PC-3 (cell line): ENCODE results near the gene NASP. TPM values are rescaled to one million over a fixed set of nuclear protein-coding genes. Genes with fewer than 3 reads are reported as not detected.

Source experiments
- ATAC-seq: fragments of 200-7000 bp; cut with Tn5 transposase; 2 replicates; pipeline ENCODE4 v1.9.1; 2020; ENCODE audit warnings: mild to moderate bottlenecking, moderate library complexity
- BruUV-seq: library from RNA; stranded (reverse); fragments of 400-500 nt; replicated peaks from 2 replicates; lab custom pipeline; 2021; lab: Mats Ljungman, UMichigan
- CTCF ChIA-PET: fragments of 300-600 bp; sonication (Branson Sonifier 250); formaldehyde crosslinking; loops from one replicate; lab custom pipeline; 2022; ENCODE audit warnings: antibody characterized with exemption; lab: Charles Lee
- POLR2A ChIA-PET: fragments of 300-600 bp; sonication (Branson Sonifier 250); formaldehyde crosslinking; loops from one replicate; lab custom pipeline; 2022; ENCODE audit warnings: antibody characterized with exemption; ENCODE audit not compliant: unreplicated experiment; lab: Charles Lee
- DNase-seq: peaks from one replicate; pipeline ENCODE4 v3.0.0-alpha.2; 2015
- H2AFZ ChIP-seq: fragments of 300-600 bp; sonication (generic); 2 replicates; pipeline ENCODE4 v1.6.0; 2016; ENCODE audit warnings: antibody characterized with exemption, low read length
- H3F3A ChIP-seq: fragments of 300-600 bp; sonication (generic); one replicate; pipeline ENCODE4 v1.6.0; 2017; ENCODE audit warnings: antibody characterized with exemption, low read length, control low read depth, mild to moderate bottlenecking; ENCODE audit not compliant: unreplicated experiment
- H3K27ac ChIP-seq: fragments of 300-600 bp; sonication (generic); 2 replicates; pipeline ENCODE4 v1.5.1; 2016; ENCODE audit warnings: mild to moderate bottlenecking, low read length
- H3K27me3 ChIP-seq: fragments of 300-600 bp; sonication (generic); 2 replicates; pipeline ENCODE4 v1.6.1; 2016; ENCODE audit warnings: low read length, mixed read lengths
- H3K36me3 ChIP-seq: fragments of 300-600 bp; sonication (generic); 2 replicates; pipeline ENCODE4 v1.6.1; 2016; ENCODE audit warnings: low read depth, mixed run types, low read length, mixed read lengths
- H3K4me1 ChIP-seq: fragments of 300-600 bp; sonication (generic); 2 replicates; pipeline ENCODE4 v1.5.1; 2016; ENCODE audit warnings: low read length; ENCODE audit not compliant: insufficient read depth
- H3K4me2 ChIP-seq: fragments of 300-600 bp; sonication (generic); 2 replicates; pipeline ENCODE4 v1.6.0; 2016; ENCODE audit warnings: low read length
- H3K4me3 ChIP-seq: fragments of 300-600 bp; sonication (generic); 2 replicates; pipeline ENCODE4 v1.5.1; 2016; ENCODE audit warnings: mild to moderate bottlenecking, low read length, mixed read lengths
- H3K79me2 ChIP-seq: fragments of 300-600 bp; sonication (generic); 2 replicates; pipeline ENCODE4 v1.6.1; 2017; ENCODE audit warnings: low read length, mixed read lengths
- H3K9ac ChIP-seq: fragments of 300-600 bp; sonication (generic); 2 replicates; pipeline ENCODE4 v1.6.0; 2016; ENCODE audit warnings: mild to moderate bottlenecking, low read length
- H3K9me2 ChIP-seq: fragments of 300-600 bp; sonication (generic); replicated peaks from 2 replicates; pipeline ENCODE4 v1.6.1; 2016; ENCODE audit warnings: mixed run types, low read length, mixed read lengths
- H3K9me3 ChIP-seq: fragments of 300-600 bp; sonication (generic); 2 replicates; pipeline ENCODE4 v1.6.1; 2016; ENCODE audit warnings: low read length, mixed read lengths
- H4K20me1 ChIP-seq: fragments of 300-600 bp; sonication (generic); 2 replicates; pipeline ENCODE4 v1.6.1; 2016; ENCODE audit warnings: low read length, mixed read lengths
- CTCF ChIP-seq: fragments of 300-600 bp; sonication (generic); conservative IDR thresholded peaks from 2 replicates; pipeline ENCODE4 v1.5.1; 2017; ENCODE audit warnings: antibody characterized with exemption, low read depth, mild to moderate bottlenecking, low read length
- EZH2 ChIP-seq: fragments of 300-600 bp; sonication (generic); IDR thresholded peaks from one replicate; pipeline ENCODE4 v1.6.1; 2017; ENCODE audit warnings: antibody characterized with exemption, mild to moderate bottlenecking, low read length; ENCODE audit not compliant: unreplicated experiment
- EZH2phosphoT487 ChIP-seq: fragments of 300-600 bp; sonication (generic); IDR thresholded peaks from 2 replicates; pipeline ENCODE4 v1.6.1; 2018; ENCODE audit warnings: mild to moderate bottlenecking, antibody characterized with exemption, low read length, borderline replicate concordance
- intact Hi-C: fragments of 100-400 bp; cut with micrococcal nuclease; formaldehyde crosslinking; loops from 2 replicates; pipeline ENCODE4 v1.9.0; 2023
- total RNA-seq: library from RNA; depleted of rRNA; stranded (reverse); fragments of >200 nt; gene quantifications from 2 replicates; pipeline ENCODE4 v1.2.3, GENCODE V29; 2014

The NASP gene
- total RNA-seq, 1 experiment from 2014 or later = 119 TPM

GRCh38 chr1:45551684-45552083 lies 32.2 kb upstream of the NASP start:
- POLR2A ChIA-PET = interaction anchor here (0.6 to 2.6 kb wide), 2 partner anchors 27 to 30 kb away, joined by 3 to 21 read pairs; partner anchors contain the start of gene PRDX1
- intact Hi-C loops = no loop called here
- H3K9me3 ChIP-seq = no peaks in the 10 kb centered on the region
- H3K9me2 ChIP-seq = no peaks in the 10 kb centered on the region
- H3F3A ChIP-seq = no peaks in the 10 kb centered on the region
- peaks cover 15% of the 10 kb centered on the region; the same call in 1 of the 2 replicates for H3K36me3 ChIP-seq
- BruUV-seq = no TSS peak
- H3K4me3 ChIP-seq = peak overlapping the region; percentile 92
- ATAC-seq = no peak; the same call in 1 of the 2 replicates
- CTCF ChIA-PET = no interaction called here
- H3K4me2 ChIP-seq = peak overlapping the region; percentile 96
- H2AFZ ChIP-seq = no peak overlapping the region
- H3K9ac ChIP-seq = peak overlapping the region; percentile 90
- TF ChIP-seq EZH2phosphoT487 (no peak), EZH2 (no peak), CTCF (no peak)
- no peak overlapping the region for H3K27ac ChIP-seq
- H3K4me1 ChIP-seq = peaks cover 15% of the 10 kb centered on the region
- no peaks in the 10 kb centered on the region for H4K20me1 ChIP-seq
- DNase-seq = no peak
- peaks cover 44% of the 10 kb centered on the region for H3K79me2 ChIP-seq
- no peaks in the 10 kb centered on the region for H3K27me3 ChIP-seq

GRCh38 chr1:45552331-45552730 lies 31.5 kb upstream of the NASP start:
- Histone ChIP-seq H2AFZ (no peak overlapping the region), H3F3A (no peaks in the 10 kb centered on the region), H4K20me1 (no peaks in the 10 kb centered on the region), H3K4me3 (peak overlapping the region; percentile 92), H3K9me3 (no peaks in the 10 kb centered on the region), H3K79me2 (peaks cover 48% of the 10 kb centered on the region), H3K36me3 (peaks cover 15% of the 10 kb centered on the region; the same call in 1 of the 2 replicates), H3K9me2 (no peaks in the 10 kb centered on the region), H3K4me2 (peak overlapping the region; percentile 96), H3K9ac (peak overlapping the region; percentile 90; the same call in 1 of the 2 replicates), H3K27me3 (no peaks in the 10 kb centered on the region), H3K27ac (no peak overlapping the region), H3K4me1 (peaks cover 15% of the 10 kb centered on the region)
- BruUV-seq = no TSS peak
- ATAC-seq = no peak
- TF ChIP-seq EZH2phosphoT487 (no peak), EZH2 (no peak), CTCF (no peak)
- intact Hi-C loops = no loop called here
- peak; percentile 63 for DNase-seq
- ChIA-PET POLR2A (interaction anchor here (2.6 kb wide), 1 partner anchor 31 kb away, joined by 21 read pairs; the partner anchor contains the start of gene PRDX1), CTCF (no interaction called here)

GRCh38 chr1:45554198-45554597 lies 29.6 kb upstream of the NASP start:
- Histone ChIP-seq H2AFZ (no peak overlapping the region), H3K9me2 (no peaks in the 10 kb centered on the region), H3K79me2 (peaks cover 57% of the 10 kb centered on the region), H3K27ac (no peak overlapping the region), H3K4me2 (no peak overlapping the region), H3K4me3 (no peak overlapping the region), H3K27me3 (no peaks in the 10 kb centered on the region), H3K9ac (no peak overlapping the region), H4K20me1 (no peaks in the 10 kb centered on the region), H3K4me1 (peaks cover 15% of the 10 kb centered on the region), H3K36me3 (peaks cover 15% of the 10 kb centered on the region; the same call in 1 of the 2 replicates), H3F3A (no peaks in the 10 kb centered on the region), H3K9me3 (no peaks in the 10 kb centered on the region)
- ATAC-seq = no peak
- intact Hi-C loops = no loop called here
- DNase-seq = no peak
- CTCF ChIA-PET = no interaction called here
- POLR2A ChIA-PET = no interaction called here
- TF ChIP-seq CTCF = no peak
- no peak for TF ChIP-seq EZH2phosphoT487
- TF ChIP-seq EZH2 = no peak
- no TSS peak for BruUV-seq
